22Rv1 (cell line): ENCODE data around the gene PTPRJ.

Source experiments
- H3K27ac ChIP-seq: fragments of 450-650 bp; 2 replicates; pipeline ENCODE4 v1.5.1; 2017
- CTCF ChIP-seq: fragments of 450-650 bp; IDR thresholded peaks from 2 replicates; pipeline ENCODE4 v1.5.1; 2017; ENCODE audit warnings: mild to moderate bottlenecking
- ZFX ChIP-seq: fragments of 450-650 bp; IDR thresholded peaks from 2 replicates; pipeline ENCODE4 v1.6.1; 2017; ENCODE audit warnings: antibody characterized with exemption, borderline replicate concordance

The PTPRJ gene

GRCh38 chr11:48094643-48095339 is 114.4 kb downstream of the PTPRJ start:
- H3K27ac ChIP-seq = no peak overlapping the region
- no peak for TF ChIP-seq CTCF
- TF ChIP-seq ZFX = no peak

- H3K27ac ChIP-seq = no peak overlapping the region
- TF ChIP-seq ZFX (no peak), CTCF (no peak)
These were observed 115.6 kb downstream of the PTPRJ start for GRCh38 chr11:48095779-48096470.

DNA sequence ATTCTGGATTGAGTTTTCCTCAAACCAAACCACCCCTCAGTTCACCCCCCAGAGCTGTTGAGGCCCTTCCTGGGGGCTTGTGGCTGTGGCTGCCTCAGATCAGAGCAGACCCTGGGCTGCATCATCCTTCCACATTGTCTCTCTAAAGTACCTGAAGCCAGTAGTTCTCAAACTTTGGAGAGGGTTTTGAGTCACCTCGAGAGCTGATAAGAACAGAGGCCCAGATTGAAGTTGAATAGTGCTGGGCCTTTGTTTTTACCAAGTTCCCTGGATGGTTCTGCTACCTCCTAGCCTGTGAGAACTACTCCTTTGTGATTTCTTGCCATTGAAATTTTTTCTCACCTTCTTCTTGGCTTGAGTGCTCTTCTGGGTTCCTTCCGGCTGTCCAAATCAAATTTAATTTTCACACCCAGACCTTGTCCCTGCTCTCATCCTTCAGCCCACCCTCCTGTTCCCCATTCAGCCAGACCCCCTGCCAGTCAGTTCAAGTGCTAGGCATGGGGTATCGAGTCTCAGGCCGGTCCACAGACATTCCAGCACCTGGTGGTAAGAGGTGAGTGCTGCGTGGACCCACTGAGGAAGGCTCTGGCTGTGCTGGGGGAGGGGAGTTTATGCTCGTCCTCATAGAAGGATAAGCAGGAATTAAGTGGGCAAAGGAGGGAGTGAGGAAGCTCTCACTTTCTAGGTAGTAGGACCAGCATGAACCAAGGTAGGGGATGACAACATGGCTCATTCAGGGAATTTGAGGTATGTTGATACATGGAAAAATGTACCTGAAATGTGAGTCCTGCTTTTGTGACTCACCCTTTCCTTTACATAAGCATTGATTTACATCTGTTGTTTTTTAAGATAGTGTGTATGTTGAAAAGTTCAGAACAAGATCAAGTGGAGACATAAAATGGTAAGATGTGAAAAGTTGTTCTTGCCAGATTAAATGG is 116.5 kb downstream of the PTPRJ start:
- H3K27ac ChIP-seq = no peak overlapping the region
- TF ChIP-seq CTCF (no peak), ZFX (no peak)

DNA sequence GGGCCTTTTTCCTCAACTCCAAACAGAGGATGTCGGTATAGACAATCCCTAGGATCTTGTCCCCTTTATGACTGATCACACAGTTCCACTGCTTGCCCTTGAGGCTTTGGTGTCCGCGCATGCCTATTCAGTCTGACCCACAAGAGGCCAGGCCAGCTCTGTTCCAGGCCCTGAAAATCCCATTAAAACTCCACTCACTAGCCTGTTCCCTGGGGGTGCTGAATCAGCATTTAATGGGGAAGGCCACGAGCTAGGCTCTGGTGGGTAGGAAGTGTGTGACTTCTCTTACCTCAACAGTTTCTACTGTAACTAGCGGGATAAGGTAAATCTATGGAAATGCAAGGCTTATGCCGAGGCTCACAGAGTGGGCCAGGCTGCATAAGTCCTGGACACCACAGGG is 117.7 kb downstream of the PTPRJ start:
- H3K27ac ChIP-seq = no peak overlapping the region
- TF ChIP-seq ZFX (no peak), CTCF (no peak)

DNA sequence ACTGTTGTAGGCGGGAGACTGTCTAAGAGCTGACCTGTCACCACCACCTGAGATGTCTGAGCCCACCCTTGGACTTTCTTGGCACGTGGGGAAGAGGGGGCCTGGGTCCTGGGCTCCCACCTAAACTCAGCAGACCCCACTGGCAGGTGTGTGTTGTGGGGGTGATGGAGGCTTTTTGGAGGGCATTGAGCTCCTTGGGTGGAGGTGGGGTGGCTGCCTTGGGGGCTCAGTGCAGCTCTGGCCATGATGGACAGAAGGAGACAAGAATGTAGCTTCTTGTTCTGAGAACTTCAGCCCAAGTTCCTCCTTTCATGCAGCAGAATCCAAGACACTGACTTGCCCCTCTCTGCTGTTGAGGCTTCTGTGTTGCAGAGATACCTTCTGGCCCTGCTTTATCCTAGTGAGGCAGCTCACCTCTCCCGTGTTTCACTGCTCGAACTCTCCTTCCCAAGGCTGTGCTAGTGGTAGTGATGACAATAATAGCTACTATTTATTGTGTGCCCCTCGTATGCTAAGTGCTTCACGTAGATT is 119.6 kb downstream of the PTPRJ start:
- H3K27ac ChIP-seq = no peak overlapping the region
- TF ChIP-seq CTCF = no peak

DNA sequence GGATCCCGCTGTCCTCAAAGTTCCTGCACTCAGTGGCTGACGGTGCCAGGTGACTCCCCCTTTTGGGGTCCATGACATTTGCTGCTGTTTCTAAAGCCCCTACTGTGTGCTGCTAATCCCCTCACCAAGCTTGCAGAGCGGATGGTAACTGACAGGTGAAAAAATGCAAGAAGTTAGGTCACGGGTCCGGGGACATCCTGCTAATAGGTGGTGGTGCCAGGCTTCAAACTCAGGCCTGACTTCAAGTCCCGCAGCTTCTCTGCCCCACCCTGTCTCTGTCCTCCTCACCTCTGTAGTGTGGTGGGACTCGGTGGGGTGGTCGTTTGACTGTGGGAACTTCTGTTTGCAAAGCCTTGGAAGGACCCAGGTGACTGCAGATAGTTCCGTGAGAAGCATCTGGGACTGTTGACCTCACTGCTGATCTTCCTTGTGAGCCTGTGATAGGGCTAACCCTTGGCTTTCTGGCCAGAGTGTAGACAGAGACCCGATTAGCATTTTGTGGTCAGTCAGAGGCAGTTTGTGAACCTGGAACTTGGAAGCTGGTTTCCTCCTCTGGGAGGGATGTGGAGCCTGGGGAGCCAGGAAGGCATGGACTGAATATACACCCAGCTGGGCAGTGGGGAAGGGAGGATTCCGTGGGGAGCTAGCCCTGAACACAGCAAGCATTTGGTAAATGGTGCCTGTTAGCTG is 120.8 kb downstream of the PTPRJ start:
- no peak overlapping the region for H3K27ac ChIP-seq
- TF ChIP-seq CTCF (no peak), ZFX (no peak)
